ENCODE measurements around the gene C2CD4C. TPM values are rescaled to one million over a fixed set of nuclear protein-coding genes. Genes with fewer than 3 reads are reported as not detected.

The C2CD4C gene
- total RNA-seq, 4 donors from 2014 or later = 0.54 to 14.7 (median 4.9) TPM

- 76 to 84% methylated on average over 2 of the region's 2 CpGs for WGBS, 2 donors
Observed at GRCh38 chr19:443005-443404, 34.1 kb upstream of the C2CD4C start.

GRCh38 chr19:442085-442484, 33.1 kb upstream of the C2CD4C start:
- Histone ChIP-seq H3K27me3 (no peaks in the 10 kb centered on the region), H3K4me3 (replicated peaks in 1 of 3) (no peak overlapping the region), H3K9me3 (no peaks in the 10 kb centered on the region), H3K4me1 (no peaks in the 10 kb centered on the region), H3K27ac (no peak overlapping the region), H3K36me3 (no peaks in the 10 kb centered on the region)
- 95 to 99% methylated on average over 2 of the region's 2 CpGs for WGBS, 2 donors
- TF ChIP-seq CTCF (IDR thresholded peaks at IDR 0.05) (no peak), POLR2A (IDR thresholded peaks at IDR 0.05) (no peak)
- intact Hi-C loops (cut with DNase I) = no loop called here
- no peak for DNase-seq

More at GRCh38 chr19:443005-443404, 34.1 kb upstream of the C2CD4C start:
- no peak for TF ChIP-seq POLR2A (IDR thresholded peaks at IDR 0.05)
- no peak for DNase-seq
- no peaks in the 10 kb centered on the region for H3K9me3 ChIP-seq
- H3K4me3 ChIP-seq (replicated peaks in 1 of 3) = no peak overlapping the region
- H3K27me3 ChIP-seq = no peaks in the 10 kb centered on the region
- intact Hi-C loops (cut with DNase I) = no loop called here
- H3K36me3 ChIP-seq = no peaks in the 10 kb centered on the region
- H3K4me1 ChIP-seq = no peaks in the 10 kb centered on the region
- no peak overlapping the region for H3K27ac ChIP-seq

GRCh38 chr19:441213-441836, 32.4 kb upstream of the C2CD4C start:
- Histone ChIP-seq H3K36me3 (no peaks in the 10 kb centered on the region), H3K27me3 (no peaks in the 10 kb centered on the region), H3K4me1 (no peaks in the 10 kb centered on the region), H3K27ac (no peak overlapping the region), H3K9me3 (no peaks in the 10 kb centered on the region), H3K4me3 (replicated peaks in 1 of 3) (no peak overlapping the region)
- 60 to 65% methylated on average over 23 of the region's 23 CpGs for WGBS, 2 donors
- TF ChIP-seq POLR2A (IDR thresholded peaks at IDR 0.05) (no peak), CTCF (IDR thresholded peaks at IDR 0.05) (no peak)
- peak in 1 of 2 donors; percentile 21 for DNase-seq
- intact Hi-C loops (cut with DNase I) = no loop called here

- intact Hi-C loops (cut with DNase I) = no loop called here
- peaks cover 0 to 5% of the 10 kb centered on the region in 2 donors for H3K36me3 ChIP-seq
- no peak overlapping the region for H3K27ac ChIP-seq
- no peak for DNase-seq
- 82 to 87% methylated on average over 31 to 40 of the region's 48 CpGs for WGBS, 2 donors
- no peaks in the 10 kb centered on the region for H3K9me3 ChIP-seq
- H3K4me3 ChIP-seq (replicated peaks in 1 of 3) = no peak overlapping the region
- no peaks in the 10 kb centered on the region for H3K4me1 ChIP-seq
- TF ChIP-seq CTCF (IDR thresholded peaks at IDR 0.05) = no peak
- no peak for TF ChIP-seq POLR2A (IDR thresholded peaks at IDR 0.05)
- H3K27me3 ChIP-seq = no peaks in the 10 kb centered on the region
Observed at GRCh38 chr19:440391-441212, 31.7 kb upstream of the C2CD4C start.

- peaks cover 3 to 5% of the 10 kb centered on the region in 2 donors for H3K36me3 ChIP-seq
- H3K9me3 ChIP-seq = no peaks in the 10 kb centered on the region
- 88 to 94% methylated on average over 15 to 25 of the region's 27 CpGs for WGBS, 2 donors
- no peaks in the 10 kb centered on the region for H3K27me3 ChIP-seq
- DNase-seq = no peak
- no peaks in the 10 kb centered on the region for H3K4me1 ChIP-seq
- no peak overlapping the region for H3K27ac ChIP-seq
- intact Hi-C loops (cut with DNase I) = no loop called here
- TF ChIP-seq CTCF (IDR thresholded peaks at IDR 0.05) (no peak), POLR2A (IDR thresholded peaks at IDR 0.05) (no peak)
- H3K4me3 ChIP-seq (replicated peaks in 1 of 3) = no peak overlapping the region
Observed at GRCh38 chr19:439167-439900, 30.4 kb upstream of the C2CD4C start.
